ENCODE data around the gene RRBP1.

Gene RRBP1

GRCh38 chr20:17589161-17589834 is 92.7 kb downstream of the RRBP1 start:
- Histone ChIP-seq H3K27me3 (ENCODE audit: insufficient read depth, low read length) (no peaks in the 10 kb centered on the region), H3K9me3 (ENCODE audit: low read length) (no peaks in the 10 kb centered on the region), H3K4me3 (ENCODE audit: low read length) (no peak overlapping the region), H2AFZ (ENCODE audit: low read depth, low read length) (no peak overlapping the region), H3K36me3 (ENCODE audit: insufficient read depth, low read length) (no peaks in the 10 kb centered on the region), H3K4me1 (ENCODE audit: insufficient read depth, low read length) (no peaks in the 10 kb centered on the region)

- no peak overlapping the region for H3K4me3 ChIP-seq (ENCODE audit: low read length)
- no peaks in the 10 kb centered on the region for H3K9me3 ChIP-seq (ENCODE audit: low read length)
- H3K4me1 ChIP-seq (ENCODE audit: insufficient read depth, low read length) = no peaks in the 10 kb centered on the region
- no peak overlapping the region for H2AFZ ChIP-seq (ENCODE audit: low read depth, low read length)
- no peaks in the 10 kb centered on the region for H3K27me3 ChIP-seq (ENCODE audit: insufficient read depth, low read length)
- H3K36me3 ChIP-seq (ENCODE audit: insufficient read depth, low read length) = no peaks in the 10 kb centered on the region
Observed at GRCh38 chr20:17587824-17588223, 94.2 kb downstream of the RRBP1 start.

- Histone ChIP-seq H3K4me1 (ENCODE audit: insufficient read depth, low read length) (no peaks in the 10 kb centered on the region), H2AFZ (ENCODE audit: low read depth, low read length) (no peak overlapping the region), H3K4me3 (ENCODE audit: low read length) (no peak overlapping the region), H3K9me3 (ENCODE audit: low read length) (no peaks in the 10 kb centered on the region), H3K36me3 (ENCODE audit: insufficient read depth, low read length) (no peaks in the 10 kb centered on the region), H3K27me3 (ENCODE audit: insufficient read depth, low read length) (no peaks in the 10 kb centered on the region)
Observed at GRCh38 chr20:17587148-17587547, 94.9 kb downstream of the RRBP1 start.

- Histone ChIP-seq H3K4me1 (ENCODE audit: insufficient read depth, low read length) (no peaks in the 10 kb centered on the region), H3K36me3 (ENCODE audit: insufficient read depth, low read length) (no peaks in the 10 kb centered on the region), H2AFZ (ENCODE audit: low read depth, low read length) (no peak overlapping the region), H3K9me3 (ENCODE audit: low read length) (no peaks in the 10 kb centered on the region), H3K4me3 (ENCODE audit: low read length) (no peak overlapping the region), H3K27me3 (ENCODE audit: insufficient read depth, low read length) (no peaks in the 10 kb centered on the region)
Observed at GRCh38 chr20:17586250-17586649, 95.8 kb downstream of the RRBP1 start.

GRCh38 chr20:17584689-17585088 is 97.4 kb downstream of the RRBP1 start:
- Histone ChIP-seq H3K36me3 (ENCODE audit: insufficient read depth, low read length) (no peaks in the 10 kb centered on the region), H3K4me1 (ENCODE audit: insufficient read depth, low read length) (no peaks in the 10 kb centered on the region), H2AFZ (ENCODE audit: low read depth, low read length) (no peak overlapping the region), H3K9me3 (ENCODE audit: low read length) (no peaks in the 10 kb centered on the region), H3K27me3 (ENCODE audit: insufficient read depth, low read length) (no peaks in the 10 kb centered on the region), H3K4me3 (ENCODE audit: low read length) (no peak overlapping the region)

GRCh38 chr20:17583126-17583525 is 98.9 kb downstream of the RRBP1 start:
- no peaks in the 10 kb centered on the region for H3K36me3 ChIP-seq (ENCODE audit: insufficient read depth, low read length)
- H2AFZ ChIP-seq (ENCODE audit: low read depth, low read length) = no peak overlapping the region
- no peak overlapping the region for H3K4me3 ChIP-seq (ENCODE audit: low read length)
- no peaks in the 10 kb centered on the region for H3K9me3 ChIP-seq (ENCODE audit: low read length)
- no peaks in the 10 kb centered on the region for H3K4me1 ChIP-seq (ENCODE audit: insufficient read depth, low read length)
- no peaks in the 10 kb centered on the region for H3K27me3 ChIP-seq (ENCODE audit: insufficient read depth, low read length)

- H3K4me1 ChIP-seq (ENCODE audit: insufficient read depth, low read length) = no peaks in the 10 kb centered on the region
Observed at GRCh38 chr20:17580895-17581294, 101.1 kb downstream of the RRBP1 start.

GRCh38 chr20:17579369-17580039 is 102.5 kb downstream of the RRBP1 start:
- H3K4me3 ChIP-seq (ENCODE audit: low read length) = no peak overlapping the region
- H2AFZ ChIP-seq (ENCODE audit: low read depth, low read length) = no peak overlapping the region
- no peaks in the 10 kb centered on the region for H3K36me3 ChIP-seq (ENCODE audit: insufficient read depth, low read length)
- no peaks in the 10 kb centered on the region for H3K27me3 ChIP-seq (ENCODE audit: insufficient read depth, low read length)
- H3K4me1 ChIP-seq (ENCODE audit: insufficient read depth, low read length) = no peaks in the 10 kb centered on the region
- H3K9me3 ChIP-seq (ENCODE audit: low read length) = no peaks in the 10 kb centered on the region

More at GRCh38 chr20:17580895-17581294, 101.1 kb downstream of the RRBP1 start:
- Histone ChIP-seq H3K9me3 (ENCODE audit: low read length) (no peaks in the 10 kb centered on the region), H3K36me3 (ENCODE audit: insufficient read depth, low read length) (no peaks in the 10 kb centered on the region), H2AFZ (ENCODE audit: low read depth, low read length) (no peak overlapping the region), H3K4me3 (ENCODE audit: low read length) (no peak overlapping the region), H3K27me3 (ENCODE audit: insufficient read depth, low read length) (no peaks in the 10 kb centered on the region)

GRCh38 chr20:17576215-17576614 is 105.8 kb downstream of the RRBP1 start:
- peaks cover 10% of the 10 kb centered on the region for H3K4me1 ChIP-seq (ENCODE audit: insufficient read depth, low read length)
- no peak overlapping the region for H3K4me3 ChIP-seq (ENCODE audit: low read length)
- no peak overlapping the region for H2AFZ ChIP-seq (ENCODE audit: low read depth, low read length)
- H3K27me3 ChIP-seq (ENCODE audit: insufficient read depth, low read length) = no peaks in the 10 kb centered on the region
- no peaks in the 10 kb centered on the region for H3K9me3 ChIP-seq (ENCODE audit: low read length)
- H3K36me3 ChIP-seq (ENCODE audit: insufficient read depth, low read length) = no peaks in the 10 kb centered on the region

- no peak overlapping the region for H3K4me3 ChIP-seq (ENCODE audit: low read length)
- H3K27me3 ChIP-seq (ENCODE audit: insufficient read depth, low read length) = no peaks in the 10 kb centered on the region
- H3K4me1 ChIP-seq (ENCODE audit: insufficient read depth, low read length) = peaks cover 11% of the 10 kb centered on the region
- no peaks in the 10 kb centered on the region for H3K36me3 ChIP-seq (ENCODE audit: insufficient read depth, low read length)
- no peaks in the 10 kb centered on the region for H3K9me3 ChIP-seq (ENCODE audit: low read length)
- no peak overlapping the region for H2AFZ ChIP-seq (ENCODE audit: low read depth, low read length)
Observed at GRCh38 chr20:17573463-17573862, 108.6 kb downstream of the RRBP1 start.

- Histone ChIP-seq H3K36me3 (ENCODE audit: insufficient read depth, low read length) (no peaks in the 10 kb centered on the region), H2AFZ (ENCODE audit: low read depth, low read length) (no peak overlapping the region), H3K4me3 (ENCODE audit: low read length) (peak overlapping the region; percentile 70), H3K4me1 (ENCODE audit: insufficient read depth, low read length) (peaks cover 13% of the 10 kb centered on the region), H3K9me3 (ENCODE audit: low read length) (no peaks in the 10 kb centered on the region), H3K27me3 (ENCODE audit: insufficient read depth, low read length) (no peaks in the 10 kb centered on the region)
Observed at GRCh38 chr20:17572034-17572638, 109.9 kb downstream of the RRBP1 start.

- H3K4me1 ChIP-seq (ENCODE audit: insufficient read depth, low read length) = peaks cover 13% of the 10 kb centered on the region
- no peaks in the 10 kb centered on the region for H3K36me3 ChIP-seq (ENCODE audit: insufficient read depth, low read length)
- H3K27me3 ChIP-seq (ENCODE audit: insufficient read depth, low read length) = no peaks in the 10 kb centered on the region
- H3K9me3 ChIP-seq (ENCODE audit: low read length) = no peaks in the 10 kb centered on the region
- H2AFZ ChIP-seq (ENCODE audit: low read depth, low read length) = no peak overlapping the region
- peak overlapping the region; percentile 70 for H3K4me3 ChIP-seq (ENCODE audit: low read length)
Observed at GRCh38 chr20:17571153-17571527, 110.9 kb downstream of the RRBP1 start.

GRCh38 chr20:17570347-17571152 is 111.5 kb downstream of the RRBP1 start:
- Histone ChIP-seq H3K4me3 (ENCODE audit: low read length) (peak overlapping the region; percentile 70), H2AFZ (ENCODE audit: low read depth, low read length) (peak overlapping the region; percentile 93), H3K4me1 (ENCODE audit: insufficient read depth, low read length) (peaks cover 13% of the 10 kb centered on the region), H3K27me3 (ENCODE audit: insufficient read depth, low read length) (no peaks in the 10 kb centered on the region), H3K36me3 (ENCODE audit: insufficient read depth, low read length) (no peaks in the 10 kb centered on the region), H3K9me3 (ENCODE audit: low read length) (no peaks in the 10 kb centered on the region)

Data from neuron (in vitro differentiated cells).